Gastrocnemius medialis (tissue), 4 donors: ENCODE measurements around the gene PLSCR1.
"Not testable (repeated sequence)": the region's sequence is repeated elsewhere in the genome, so short reads cannot be mapped to it uniquely, and the experiment has no call there.

Source experiments
- CTCF ChIP-seq, 5 experiments: fragments of 450-650 bp in 3 of 5; fragments of 200-600 bp in 2 of 5; sonication (generic) in 2 of 5; IDR thresholded peaks in 4 of 5; conservative IDR thresholded peaks in 1 of 5; 1 replicate in 4 of 5; 2 replicates in 1 of 5; pipeline ENCODE4 v1.5.1; 2016 to 2019; ENCODE audit warnings: antibody characterized with exemption in 5 of 5, mild to moderate bottlenecking in 3 of 5, moderate library complexity in 3 of 5
- POLR2A ChIP-seq, 2 donors: fragments of 450-650 bp; IDR thresholded peaks; one replicate each; pipeline ENCODE4 v1.6.1; 2017; ENCODE audit warnings: antibody characterized with exemption in 2 of 2, mild to moderate bottlenecking in 2 of 2, moderate library complexity in 2 of 2

GRCh38 chr3:146497145-146497843 lies 47.1 kb downstream of the PLSCR1 start:
- not testable (repeated sequence) for TF ChIP-seq POLR2A (IDR thresholded peaks at IDR 0.05); CTCF (IDR thresholded peaks at IDR 0.05 in 4 of 5, conservative IDR thresholded peaks at IDR 0.05 in 1 of 5)
